Body of pancreas (tissue), 4 donors: ENCODE data around the gene CDKN2AIP. TPM values are rescaled to one million over a fixed set of nuclear protein-coding genes. Genes with fewer than 3 reads are reported as not detected.

Experiments
- ATAC-seq: fragments of 150-250 bp; one replicate; pipeline ENCODE4 v1.9.1; 2016
- DNase-seq, 4 donors: peaks; one replicate each; pipeline ENCODE4 v3.0.0-alpha.2; 2019
- H3K27ac ChIP-seq, 4 donors: fragments of 200-600 bp; sonication (generic); 1 replicate in 3 of 4; 2 replicates in 1 of 4; pipeline versions ENCODE4 v1.5.1 to v1.6.1; 2016 to 2019; ENCODE audit warnings: mild to moderate bottlenecking in 1 of 4, mixed read lengths in 1 of 4, moderate library complexity in 1 of 4
- H3K27me3 ChIP-seq, 2 donors: fragments of 200-600 bp; sonication (generic); one replicate each; pipeline ENCODE4 v1.6.0; 2016; ENCODE audit warnings: mild to moderate bottlenecking in 1 of 2
- H3K36me3 ChIP-seq, 2 donors: fragments of 200-600 bp; sonication (generic); replicated peaks in 1 of 2; 2 replicates each; pipeline ENCODE4 v1.5.1; 2016; ENCODE audit warnings: low read depth in 2 of 2; ENCODE audit not compliant: insufficient read depth in 1 of 2
- H3K4me1 ChIP-seq: fragments of 200-600 bp; sonication (generic); one replicate; pipeline ENCODE4 v1.6.0; 2016
- H3K4me3 ChIP-seq, 2 donors: fragments of 200-600 bp; sonication (generic); 1 replicate in 1 of 2; 2 replicates in 1 of 2; pipeline ENCODE4 v1.5.1; 2016 to 2019
- H3K9me3 ChIP-seq, 3 donors: fragments of 200-600 bp; sonication (generic); 1 replicate in 2 of 3; 2 replicates in 1 of 3; pipeline ENCODE4 v1.5.1; 2016
- POLR2A ChIP-seq, 3 donors: fragments of 450-650 bp; IDR thresholded peaks; one replicate each; pipeline ENCODE4 v1.6.1; 2016; ENCODE audit warnings: antibody characterized with exemption in 3 of 3, mild to moderate bottlenecking in 2 of 3
- WGBS, 2 donors: methylation state at CpG; one replicate each; pipeline ENCODE4 v1.1.5; 2017; 5-methylcytosine and 5-hydroxymethylcytosine counted together
- intact Hi-C: fragments of 100-400 bp; cut with DNase I; formaldehyde crosslinking; loops from one replicate; pipeline ENCODE4 v1.15.1; 2023
- total RNA-seq, 2 donors: library from RNA; depleted of rRNA; stranded (reverse); fragments of >200 nt; gene quantifications; one replicate each; pipeline ENCODE4 v1.1.0, GENCODE V29; 2016
- TF ChIP-seq, protein P1 (sequence below), 7 experiments: fragments of 450-650 bp in 4 of 7; fragments of 200-600 bp in 3 of 7; sonication (generic) in 3 of 7; IDR thresholded peaks; one replicate each; pipeline ENCODE4 v1.5.1; 2016 to 2019; ENCODE audit warnings: antibody characterized with exemption in 7 of 7

The CDKN2AIP gene
- total RNA-seq, 2 donors from 2014 or later = 10.9 to 20.4 TPM

DNA sequence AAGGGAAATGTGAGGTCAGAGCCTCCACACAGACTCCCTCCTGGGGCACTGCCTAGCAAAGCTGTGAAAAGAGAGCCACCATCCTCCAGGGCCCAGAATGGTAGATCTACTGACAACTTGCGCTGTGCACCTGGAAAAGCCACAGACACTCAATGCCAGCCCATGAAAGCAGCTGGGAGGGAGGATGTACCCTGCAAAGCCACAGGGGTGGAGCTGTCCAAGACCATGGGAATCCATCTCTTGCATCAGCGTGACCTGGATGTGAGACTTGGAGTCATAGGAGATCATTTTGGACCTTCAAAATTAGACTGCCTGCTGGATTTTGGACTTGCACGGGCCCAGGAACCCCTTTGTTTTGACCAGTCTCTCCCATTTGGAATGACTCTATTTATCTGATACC, 22.8 kb downstream of the CDKN2AIP start:
- no peak overlapping the region for H3K4me3 ChIP-seq
- WGBS, 2 donors = 95 to 97% methylated on average over 3 of the region's 3 CpGs
- peaks cover 2% of the 10 kb centered on the region for H3K4me1 ChIP-seq
- no peaks in the 10 kb centered on the region for H3K36me3 ChIP-seq
- intact Hi-C loops = no loop called here
- no peaks in the 10 kb centered on the region for H3K27me3 ChIP-seq
- ATAC-seq = no peak
- DNase-seq = no peak
- H3K27ac ChIP-seq = no peak overlapping the region
- no peaks in the 10 kb centered on the region for H3K9me3 ChIP-seq
- no peak for TF ChIP-seq POLR2A (IDR thresholded peaks at IDR 0.05)
- TF ChIP-seq, protein P1, sequence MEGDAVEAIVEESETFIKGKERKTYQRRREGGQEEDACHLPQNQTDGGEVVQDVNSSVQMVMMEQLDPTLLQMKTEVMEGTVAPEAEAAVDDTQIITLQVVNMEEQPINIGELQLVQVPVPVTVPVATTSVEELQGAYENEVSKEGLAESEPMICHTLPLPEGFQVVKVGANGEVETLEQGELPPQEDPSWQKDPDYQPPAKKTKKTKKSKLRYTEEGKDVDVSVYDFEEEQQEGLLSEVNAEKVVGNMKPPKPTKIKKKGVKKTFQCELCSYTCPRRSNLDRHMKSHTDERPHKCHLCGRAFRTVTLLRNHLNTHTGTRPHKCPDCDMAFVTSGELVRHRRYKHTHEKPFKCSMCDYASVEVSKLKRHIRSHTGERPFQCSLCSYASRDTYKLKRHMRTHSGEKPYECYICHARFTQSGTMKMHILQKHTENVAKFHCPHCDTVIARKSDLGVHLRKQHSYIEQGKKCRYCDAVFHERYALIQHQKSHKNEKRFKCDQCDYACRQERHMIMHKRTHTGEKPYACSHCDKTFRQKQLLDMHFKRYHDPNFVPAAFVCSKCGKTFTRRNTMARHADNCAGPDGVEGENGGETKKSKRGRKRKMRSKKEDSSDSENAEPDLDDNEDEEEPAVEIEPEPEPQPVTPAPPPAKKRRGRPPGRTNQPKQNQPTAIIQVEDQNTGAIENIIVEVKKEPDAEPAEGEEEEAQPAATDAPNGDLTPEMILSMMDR (IDR thresholded peaks at IDR 0.05) = no peak

DNA sequence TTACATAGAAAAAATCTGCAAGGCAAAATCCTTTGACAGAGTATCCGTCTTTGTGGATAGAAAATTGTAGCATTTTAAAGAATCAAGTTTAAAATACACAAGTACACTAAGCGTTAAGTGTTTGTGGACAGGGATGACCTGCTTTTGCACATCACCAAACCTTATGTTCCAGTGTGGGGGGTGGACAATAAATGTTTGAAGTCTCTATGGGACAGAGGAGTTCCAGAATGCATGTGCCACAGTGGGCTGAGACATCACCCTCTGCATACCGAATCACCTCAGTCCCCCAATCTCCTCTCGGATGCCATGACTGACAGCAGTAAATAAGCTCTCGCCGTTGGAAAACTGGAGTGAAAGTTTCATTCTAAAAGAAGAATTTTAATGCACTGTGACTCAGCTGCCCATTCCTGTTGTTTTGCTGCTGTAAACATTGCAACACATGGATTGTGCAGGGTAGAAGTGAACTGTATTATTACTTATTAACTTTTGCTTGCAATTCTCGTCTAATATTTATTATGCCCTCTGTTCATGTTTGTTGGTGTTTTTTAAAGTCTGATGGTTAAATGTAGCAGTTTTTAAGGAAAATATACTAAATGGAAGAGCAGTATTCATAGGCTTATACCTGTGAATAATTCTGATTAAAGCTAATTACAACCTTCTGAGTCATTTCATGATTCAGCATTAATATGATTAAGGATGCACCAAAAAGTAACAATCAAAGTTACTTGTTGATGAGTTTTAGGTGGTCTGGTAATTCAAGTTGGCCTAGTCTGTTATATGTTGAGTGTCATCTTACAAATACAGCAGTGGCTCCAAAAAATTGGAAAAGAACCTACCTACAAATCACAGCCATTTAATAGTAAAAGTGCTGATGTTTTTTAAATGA, 24.0 kb downstream of the CDKN2AIP start:
- DNase-seq (no peak), ATAC-seq (no peak)
- WGBS, 2 donors = 35 to 48% methylated on average over 7 of the region's 7 CpGs
- Histone ChIP-seq H3K27ac (no peak overlapping the region), H3K36me3 (no peaks in the 10 kb centered on the region), H3K4me1 (peaks cover 4% of the 10 kb centered on the region), H3K27me3 (no peaks in the 10 kb centered on the region), H3K9me3 (no peaks in the 10 kb centered on the region), H3K4me3 (no peak overlapping the region)
- intact Hi-C loops = no loop called here
- TF ChIP-seq POLR2A (IDR thresholded peaks at IDR 0.05) = no peak
- TF ChIP-seq, protein P1 (IDR thresholded peaks at IDR 0.05) = no peak

DNA sequence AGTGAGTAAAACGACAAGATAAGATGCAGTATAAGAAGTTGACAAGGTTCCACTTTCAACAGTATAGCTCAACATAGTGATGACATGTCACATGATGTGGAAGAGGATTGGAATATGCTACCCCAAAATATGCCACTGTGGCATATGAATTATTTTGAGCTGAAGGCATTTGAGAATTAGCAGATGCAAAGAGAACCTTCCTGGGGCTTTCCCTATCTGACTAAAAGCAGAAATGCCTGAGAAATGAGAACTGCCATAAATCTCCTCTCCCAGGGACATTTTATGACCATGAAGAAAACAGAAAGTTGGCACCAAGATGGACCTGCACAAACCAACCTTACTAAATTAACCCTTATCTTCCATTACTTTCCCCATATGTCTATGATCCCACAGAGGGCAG, 24.8 kb downstream of the CDKN2AIP start:
- 82 to 88% methylated on average over 1 of the region's 1 CpG for WGBS, 2 donors
- no peaks in the 10 kb centered on the region for H3K27me3 ChIP-seq
- ATAC-seq = no peak
- no peak for DNase-seq
- peaks cover 4% of the 10 kb centered on the region for H3K4me1 ChIP-seq
- intact Hi-C loops = no loop called here
- no peak for TF ChIP-seq POLR2A (IDR thresholded peaks at IDR 0.05)
- TF ChIP-seq, protein P1 (IDR thresholded peaks at IDR 0.05) = no peak
- no peak overlapping the region for H3K4me3 ChIP-seq
- no peaks in the 10 kb centered on the region for H3K36me3 ChIP-seq
- no peak overlapping the region for H3K27ac ChIP-seq
- no peaks in the 10 kb centered on the region for H3K9me3 ChIP-seq

DNA sequence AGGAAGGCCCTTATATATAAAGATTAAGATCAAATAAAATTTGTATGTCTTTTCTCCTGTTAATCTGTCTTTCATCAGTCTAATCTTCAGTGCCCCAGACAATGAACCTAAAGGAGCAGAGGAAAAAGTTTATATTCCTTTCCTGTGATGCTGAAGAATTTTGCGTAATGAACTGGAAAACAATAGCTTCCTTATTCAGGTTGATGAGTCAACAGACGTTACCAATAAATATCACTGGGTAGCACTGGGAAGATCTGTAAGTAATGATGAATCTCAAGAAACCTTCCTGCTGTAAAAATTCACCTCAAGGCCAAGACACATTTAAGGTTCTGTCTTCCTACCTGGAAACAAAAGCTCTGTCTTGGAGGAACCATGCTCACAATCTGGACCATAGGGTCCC, 25.5 kb downstream of the CDKN2AIP start:
- no peaks in the 10 kb centered on the region for H3K9me3 ChIP-seq

More for the DNA sequence above, 25.5 kb downstream of the CDKN2AIP start:
- H3K4me1 ChIP-seq = peaks cover 4% of the 10 kb centered on the region
- H3K4me3 ChIP-seq = no peak overlapping the region
- intact Hi-C loops = no loop called here
- H3K27me3 ChIP-seq = no peaks in the 10 kb centered on the region
- 84 to 86% methylated on average over 2 of the region's 2 CpGs for WGBS, 2 donors
- H3K36me3 ChIP-seq = no peaks in the 10 kb centered on the region
- H3K27ac ChIP-seq = no peak overlapping the region
- TF ChIP-seq, protein P1 (IDR thresholded peaks at IDR 0.05) = no peak
- DNase-seq = no peak
- no peak for ATAC-seq
